Measurements from ENCODE around the gene FILIP1L. TPM values are rescaled to one million over a fixed set of nuclear protein-coding genes. Genes with fewer than 3 reads are reported as not detected.
A peak's percentile ranks its signal among the peaks of the same experiment; 100 is the strongest.

FILIP1L gene
- total and polyA plus RNA-seq, 2 of the 13 experiments (the other 11 are each of a cell fraction or from before 2014, with no cell fraction given) = 8.1 to 187 TPM

DNA sequence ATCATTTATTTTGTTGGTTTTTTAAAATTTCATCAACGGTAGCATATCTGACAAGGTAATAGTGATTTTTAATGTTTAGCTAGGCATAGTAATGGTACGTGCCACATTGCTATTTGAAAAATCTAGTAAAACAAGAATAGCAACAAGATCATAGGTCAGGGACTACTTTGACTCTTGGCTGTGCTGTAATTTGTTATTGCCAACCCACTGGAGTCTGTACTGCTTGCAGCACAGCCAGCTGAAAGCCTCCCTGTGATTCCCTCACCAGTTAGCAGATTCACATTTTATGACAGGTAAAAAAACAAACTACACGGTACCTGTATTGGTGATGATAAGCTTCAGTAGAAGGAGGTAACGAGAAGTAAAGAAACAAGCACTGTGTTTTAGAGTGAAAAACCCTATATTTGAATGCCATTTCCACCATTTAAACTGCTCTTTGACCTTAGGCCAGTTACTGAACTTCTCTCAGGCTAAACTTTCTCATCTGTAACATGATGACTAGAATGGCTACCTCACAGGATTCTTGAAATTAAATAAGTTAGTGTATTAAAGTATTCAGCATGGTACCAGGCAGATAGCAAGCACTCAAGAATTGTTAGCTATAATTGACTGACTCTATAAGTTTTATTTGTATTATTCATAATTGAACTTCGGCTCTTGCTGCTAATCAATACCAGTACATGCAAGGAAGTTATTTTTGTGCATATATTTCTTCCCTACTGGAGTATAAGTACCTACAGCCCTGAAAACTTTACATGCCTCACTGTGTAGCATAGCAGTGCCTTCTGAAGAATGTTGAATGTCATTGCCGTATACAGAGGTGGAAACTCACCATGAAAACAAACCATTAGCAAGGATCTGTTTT is 16.1 kb downstream of the FILIP1L start (continued):
- TF ChIP-seq GLMP (CRISPR knock-in tag; IDR thresholded peaks at IDR 0.05; ENCODE audit: borderline replicate concordance) (no peak), NCOA1 (CRISPR knock-in tag; IDR thresholded peaks at IDR 0.05) (no peak), ZFX (CRISPR knock-in tag; IDR thresholded peaks at IDR 0.05; ENCODE audit: low read depth) (peak; percentile 22; the same call in 1 of the 2 replicates), HOXA5 (CRISPR knock-in tag; IDR thresholded peaks at IDR 0.05) (no peak; the same call in 1 of the 2 replicates), NR2F1 (CRISPR knock-in tag; IDR thresholded peaks at IDR 0.05) (peak; percentile 74 to 80; a peak in 3 of 4 replicates), MED8 (CRISPR knock-in tag; IDR thresholded peaks at IDR 0.05; ENCODE audit: insufficient replicate concordance) (no peak), MED1 (CRISPR knock-in tag; IDR thresholded peaks at IDR 0.05) (peak; percentile 96), ZZZ3 (CRISPR knock-in tag; IDR thresholded peaks at IDR 0.05; ENCODE audit: borderline replicate concordance) (no peak), ZNF350 (CRISPR knock-in tag; IDR thresholded peaks at IDR 0.05; ENCODE audit: borderline replicate concordance, low read depth) (no peak), ARNT (IDR thresholded peaks at IDR 0.05) (no peak), ZNF562 (CRISPR knock-in tag; IDR thresholded peaks at IDR 0.05; ENCODE audit: borderline replicate concordance) (no peak), MTA1 (CRISPR knock-in tag; IDR thresholded peaks at IDR 0.05; ENCODE audit: borderline replicate concordance) (no peak), BRD4 (CRISPR knock-in tag; IDR thresholded peaks at IDR 0.05) (no peak), ELK4 (CRISPR knock-in tag; IDR thresholded peaks at IDR 0.05; ENCODE audit: borderline replicate concordance) (no peak)
- TF ChIP-seq, protein P1, sequence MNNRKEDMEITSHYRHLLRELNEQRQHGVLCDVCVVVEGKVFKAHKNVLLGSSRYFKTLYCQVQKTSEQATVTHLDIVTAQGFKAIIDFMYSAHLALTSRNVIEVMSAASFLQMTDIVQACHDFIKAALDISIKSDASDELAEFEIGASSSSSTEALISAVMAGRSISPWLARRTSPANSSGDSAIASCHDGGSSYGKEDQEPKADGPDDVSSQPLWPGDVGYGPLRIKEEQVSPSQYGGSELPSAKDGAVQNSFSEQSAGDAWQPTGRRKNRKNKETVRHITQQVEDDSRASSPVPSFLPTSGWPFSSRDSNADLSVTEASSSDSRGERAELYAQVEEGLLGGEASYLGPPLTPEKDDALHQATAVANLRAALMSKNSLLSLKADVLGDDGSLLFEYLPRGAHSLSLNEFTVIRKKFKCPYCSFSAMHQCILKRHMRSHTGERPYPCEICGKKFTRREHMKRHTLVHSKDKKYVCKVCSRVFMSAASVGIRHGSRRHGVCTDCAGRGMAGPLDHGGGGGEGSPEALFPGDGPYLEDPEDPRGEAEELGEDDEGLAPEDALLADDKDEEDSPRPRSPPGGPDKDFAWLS (CRISPR knock-in tag; IDR thresholded peaks at IDR 0.05; ENCODE audit: borderline replicate concordance) = no peak
- TF ChIP-seq, protein P2, sequence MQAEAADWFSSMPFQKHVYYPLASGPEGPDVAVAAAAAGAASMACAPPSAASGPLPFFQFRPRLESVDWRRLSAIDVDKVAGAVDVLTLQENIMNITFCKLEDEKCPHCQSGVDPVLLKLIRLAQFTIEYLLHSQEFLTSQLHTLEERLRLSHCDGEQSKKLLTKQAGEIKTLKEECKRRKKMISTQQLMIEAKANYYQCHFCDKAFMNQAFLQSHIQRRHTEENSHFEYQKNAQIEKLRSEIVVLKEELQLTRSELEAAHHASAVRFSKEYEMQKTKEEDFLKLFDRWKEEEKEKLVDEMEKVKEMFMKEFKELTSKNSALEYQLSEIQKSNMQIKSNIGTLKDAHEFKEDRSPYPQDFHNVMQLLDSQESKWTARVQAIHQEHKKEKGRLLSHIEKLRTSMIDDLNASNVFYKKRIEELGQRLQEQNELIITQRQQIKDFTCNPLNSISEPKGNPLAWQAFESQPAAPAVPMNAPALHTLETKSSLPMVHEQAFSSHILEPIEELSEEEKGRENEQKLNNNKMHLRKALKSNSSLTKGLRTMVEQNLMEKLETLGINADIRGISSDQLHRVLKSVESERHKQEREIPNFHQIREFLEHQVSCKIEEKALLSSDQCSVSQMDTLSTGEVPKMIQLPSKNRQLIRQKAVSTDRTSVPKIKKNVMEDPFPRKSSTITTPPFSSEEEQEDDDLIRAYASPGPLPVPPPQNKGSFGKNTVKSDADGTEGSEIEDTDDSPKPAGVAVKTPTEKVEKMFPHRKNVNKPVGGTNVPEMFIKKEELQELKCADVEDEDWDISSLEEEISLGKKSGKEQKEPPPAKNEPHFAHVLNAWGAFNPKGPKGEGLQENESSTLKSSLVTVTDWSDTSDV (CRISPR knock-in tag; IDR thresholded peaks at IDR 0.05) = no peak
- TF ChIP-seq, protein P3, sequence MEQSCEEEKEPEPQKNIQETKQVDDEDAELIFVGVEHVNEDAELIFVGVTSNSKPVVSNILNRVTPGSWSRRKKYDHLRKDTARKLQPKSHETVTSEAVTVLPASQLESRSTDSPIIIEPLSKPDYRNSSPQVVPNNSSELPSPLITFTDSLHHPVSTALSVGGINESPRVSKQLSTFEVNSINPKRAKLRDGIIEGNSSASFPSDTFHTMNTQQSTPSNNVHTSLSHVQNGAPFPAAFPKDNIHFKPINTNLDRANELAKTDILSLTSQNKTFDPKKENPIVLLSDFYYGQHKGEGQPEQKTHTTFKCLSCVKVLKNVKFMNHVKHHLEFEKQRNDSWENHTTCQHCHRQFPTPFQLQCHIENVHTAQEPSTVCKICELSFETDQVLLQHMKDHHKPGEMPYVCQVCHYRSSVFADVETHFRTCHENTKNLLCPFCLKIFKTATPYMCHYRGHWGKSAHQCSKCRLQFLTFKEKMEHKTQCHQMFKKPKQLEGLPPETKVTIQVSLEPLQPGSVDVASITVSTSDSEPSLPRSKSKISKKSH (CRISPR knock-in tag; IDR thresholded peaks at IDR 0.05; ENCODE audit: borderline replicate concordance) = no peak
- TF ChIP-seq, protein P4, sequence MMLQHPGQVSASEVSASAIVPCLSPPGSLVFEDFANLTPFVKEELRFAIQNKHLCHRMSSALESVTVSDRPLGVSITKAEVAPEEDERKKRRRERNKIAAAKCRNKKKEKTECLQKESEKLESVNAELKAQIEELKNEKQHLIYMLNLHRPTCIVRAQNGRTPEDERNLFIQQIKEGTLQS (CRISPR knock-in tag; IDR thresholded peaks at IDR 0.05) = no peak

Measured in HepG2 (cell line).